CD4-positive, alpha-beta T cell treated with Interleukin-17A for 1 hour (primary cell): ENCODE data around the gene MYO1D.

Experiments
- DNase-seq: peaks from one replicate; pipeline ENCODE4 v3.0.0-alpha.2; 2020

The MYO1D gene

GRCh38 chr17:32854207-32854606 lies 22.7 kb downstream of the MYO1D start:
- DNase-seq: no peak

- DNase-seq: no peak
These were observed 24.1 kb downstream of the MYO1D start for GRCh38 chr17:32852811-32853210.

GRCh38 chr17:32849879-32850278 lies 27.0 kb downstream of the MYO1D start:
- DNase-seq: no peak

- DNase-seq: no peak
These were observed 28.9 kb downstream of the MYO1D start for GRCh38 chr17:32847977-32848376.

- no peak for DNase-seq
These were observed 30.8 kb downstream of the MYO1D start for GRCh38 chr17:32846143-32846542.

- DNase-seq: no peak
These were observed 36.7 kb downstream of the MYO1D start for GRCh38 chr17:32840241-32840640.

GRCh38 chr17:32836527-32836926 lies 40.4 kb downstream of the MYO1D start:
- DNase-seq: no peak

GRCh38 chr17:32835291-32835761 lies 41.6 kb downstream of the MYO1D start:
- DNase-seq: no peak

GRCh38 chr17:32834104-32834503 lies 42.8 kb downstream of the MYO1D start:
- no peak for DNase-seq

GRCh38 chr17:32833526-32833925 lies 43.4 kb downstream of the MYO1D start:
- no peak for DNase-seq

GRCh38 chr17:32833076-32833475 lies 43.8 kb downstream of the MYO1D start:
- DNase-seq: no peak

- DNase-seq: no peak
These were observed 45.2 kb downstream of the MYO1D start for GRCh38 chr17:32831627-32832243.

GRCh38 chr17:32831223-32831622 lies 45.7 kb downstream of the MYO1D start:
- no peak for DNase-seq

- no peak for DNase-seq
These were observed 48.1 kb downstream of the MYO1D start for GRCh38 chr17:32828822-32829221.

GRCh38 chr17:32827227-32827626 lies 49.7 kb downstream of the MYO1D start:
- DNase-seq: no peak

GRCh38 chr17:32826076-32826475 lies 50.8 kb downstream of the MYO1D start:
- no peak for DNase-seq

- DNase-seq: no peak
These were observed 52.6 kb downstream of the MYO1D start for GRCh38 chr17:32824334-32824733.

- no peak for DNase-seq
These were observed 53.9 kb downstream of the MYO1D start for GRCh38 chr17:32822996-32823395.

GRCh38 chr17:32821987-32822934 lies 54.7 kb downstream of the MYO1D start:
- peak; percentile 3 for DNase-seq

GRCh38 chr17:32820440-32820839 lies 56.5 kb downstream of the MYO1D start:
- no peak for DNase-seq

- DNase-seq: no peak
These were observed 57.1 kb downstream of the MYO1D start for GRCh38 chr17:32819787-32820186.

- no peak for DNase-seq
These were observed 57.9 kb downstream of the MYO1D start for GRCh38 chr17:32819035-32819434.

- DNase-seq: no peak
These were observed 61.5 kb downstream of the MYO1D start for GRCh38 chr17:32815460-32815859.

GRCh38 chr17:32814836-32815235 lies 62.1 kb downstream of the MYO1D start:
- DNase-seq: no peak
